HG02588 (cell line): ENCODE results near the gene EXTL2.
"Not testable (repeated sequence)": the region's sequence is repeated elsewhere in the genome, so short reads cannot be mapped to it uniquely, and the experiment has no call there.

Experiments
- ATAC-seq: cut with Tn5 transposase; IDR thresholded peaks from one replicate; pipeline ENCODE4 v1.9.1; 2021; ENCODE audit warnings: mild to moderate bottlenecking, moderate library complexity; ENCODE audit not compliant: unreplicated experiment

EXTL2 gene

GRCh38 chr1:100903777-100904176, 9.1 kb upstream of the EXTL2 start:
- ATAC-seq = no peak

GRCh38 chr1:100902365-100902764, 7.7 kb upstream of the EXTL2 start:
- ATAC-seq = no peak

DNA sequence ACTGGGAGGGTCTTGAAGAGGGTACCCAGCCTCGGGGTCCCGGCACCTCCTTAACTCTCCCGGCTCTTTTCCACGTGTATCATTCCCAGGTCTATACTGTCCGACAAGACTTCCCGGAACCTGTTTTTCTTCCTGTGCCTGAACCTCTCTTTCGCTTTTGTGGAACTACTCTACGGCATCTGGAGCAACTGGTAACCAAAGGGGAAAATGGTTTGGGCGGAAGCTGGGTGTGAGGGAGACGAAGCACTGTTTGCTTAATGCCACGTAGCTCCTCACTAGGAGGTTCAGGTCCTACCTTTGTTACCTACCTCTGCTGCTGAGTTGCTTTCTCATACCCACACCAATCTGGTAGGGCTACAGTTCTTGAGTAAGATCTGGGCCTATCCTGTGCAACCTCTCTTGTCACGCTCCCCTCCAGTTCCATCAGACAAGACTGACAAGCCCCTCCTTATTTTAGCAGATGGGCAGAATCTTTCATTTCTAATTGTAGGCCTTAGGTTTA, 1.9 kb upstream of the EXTL2 start:
- ATAC-seq = peak; percentile 24

- peak; percentile 84 for ATAC-seq
Measured at GRCh38 chr1:100895540-100896480, 1.2 kb upstream of the EXTL2 start, which contains the start of gene SLC30A7. SLC30A7 (plus strand) TSS chr1:100896090; CDS start chr1:100896263, 173 bp downstream.

DNA sequence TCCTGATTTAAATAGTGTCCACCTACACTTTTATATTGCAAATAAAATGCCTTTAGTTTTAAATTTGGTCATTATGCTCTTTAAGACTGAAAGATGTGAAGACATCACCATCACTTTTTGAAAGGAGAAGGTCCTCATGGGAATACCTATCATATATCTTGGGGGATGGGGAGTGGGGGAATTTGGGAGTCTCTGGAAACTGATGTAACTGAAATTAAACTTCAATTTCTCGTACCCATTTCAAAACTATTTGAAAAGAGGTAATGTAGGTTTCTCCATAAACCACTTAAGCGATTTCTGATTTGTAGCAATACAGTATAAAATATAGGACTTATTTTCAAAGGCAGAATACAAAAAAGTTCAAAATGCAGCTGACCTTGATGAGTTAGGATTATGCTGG, 924 bp downstream of the EXTL2 start:
- ATAC-seq = no peak

DNA sequence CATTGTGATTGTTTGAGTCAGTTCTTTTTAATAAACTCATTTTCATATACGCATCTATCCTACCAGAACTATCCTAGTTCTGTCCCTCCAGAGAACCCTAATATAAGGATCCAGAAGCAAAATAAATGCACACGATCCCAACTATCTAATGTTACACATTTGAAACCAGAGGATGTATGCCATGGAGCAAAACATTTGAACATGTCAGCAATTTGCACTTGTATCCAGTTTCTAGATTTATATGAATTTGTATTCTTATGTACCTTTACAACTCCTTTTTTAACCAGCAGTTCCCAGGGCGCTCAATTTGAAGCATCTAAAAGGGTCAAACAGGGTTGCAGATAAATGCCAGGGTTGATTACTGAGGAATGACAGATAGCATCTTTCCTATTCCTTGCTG, 2.1 kb downstream of the EXTL2 start:
- ATAC-seq = no peak

GRCh38 chr1:100891380-100891779, 3.3 kb downstream of the EXTL2 start:
- ATAC-seq = no peak

GRCh38 chr1:100889869-100890482, 4.7 kb downstream of the EXTL2 start:
- not testable (repeated sequence) for ATAC-seq

DNA sequence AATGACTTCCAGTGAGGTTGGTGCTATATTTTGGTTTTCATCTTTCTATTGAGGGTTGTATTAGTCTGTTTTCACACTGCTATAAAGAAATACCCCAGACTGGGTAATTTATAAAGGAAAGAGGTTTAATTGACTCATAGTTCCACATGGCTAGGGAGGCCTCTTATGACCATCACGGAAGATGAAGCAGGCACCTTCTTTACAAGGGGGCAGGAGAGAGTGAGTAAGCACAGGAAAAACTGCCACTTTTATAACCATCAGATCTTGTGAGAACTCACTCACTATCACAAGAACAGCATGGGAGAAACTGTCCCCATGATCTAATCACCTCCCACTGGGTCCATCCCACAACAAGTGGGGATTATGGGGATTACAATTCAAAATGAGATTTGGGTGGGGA, 5.6 kb downstream of the EXTL2 start:
- not testable (repeated sequence) for ATAC-seq

GRCh38 chr1:100883963-100884362, 10.7 kb downstream of the EXTL2 start:
- ATAC-seq = no peak

- no peak for ATAC-seq
Measured at GRCh38 chr1:100882698-100883097, 11.9 kb downstream of the EXTL2 start.

DNA sequence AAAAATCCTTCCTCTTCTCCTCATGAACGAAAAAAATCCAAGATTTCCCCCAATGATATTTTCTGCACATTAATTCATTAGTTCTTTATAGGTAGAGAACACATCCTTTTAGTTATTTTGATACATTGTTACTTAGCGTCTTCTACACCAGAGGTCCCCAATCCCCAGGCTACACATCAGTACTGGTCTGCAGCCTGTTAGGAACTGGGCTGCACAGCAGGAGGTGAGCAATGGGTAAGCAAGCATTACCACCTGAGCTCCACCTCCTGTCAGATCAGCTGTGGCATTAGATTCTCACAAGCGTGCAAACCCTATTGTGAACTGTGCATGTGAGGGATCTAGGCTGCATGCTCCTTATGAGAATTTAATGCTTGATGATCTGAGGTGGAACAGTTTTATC, 13.0 kb downstream of the EXTL2 start:
- no peak for ATAC-seq

- no peak for ATAC-seq
Measured at GRCh38 chr1:100879422-100879821, 15.2 kb downstream of the EXTL2 start.

DNA sequence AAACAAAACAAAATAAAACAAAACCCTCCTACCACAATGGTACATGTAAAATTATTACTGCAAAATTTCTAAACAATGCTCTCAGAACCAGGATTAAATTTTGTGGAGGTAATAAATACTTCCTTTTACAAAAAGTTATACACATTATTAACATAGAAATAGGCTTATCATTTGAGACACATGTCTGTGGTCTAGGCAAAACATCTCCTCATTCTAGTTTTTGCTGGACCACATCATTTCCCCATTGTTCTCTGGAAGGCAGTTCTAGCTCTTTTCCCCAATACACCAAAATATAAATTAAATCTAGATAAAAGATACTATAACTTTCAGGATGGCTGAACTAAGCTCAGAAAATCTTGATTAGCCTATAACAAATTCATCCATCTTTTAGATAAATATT, 18.4 kb downstream of the EXTL2 start:
- no peak for ATAC-seq

- no peak for ATAC-seq
Measured at GRCh38 chr1:100875228-100875627, 19.4 kb downstream of the EXTL2 start.

GRCh38 chr1:100874433-100874832, 20.2 kb downstream of the EXTL2 start:
- ATAC-seq = no peak

DNA sequence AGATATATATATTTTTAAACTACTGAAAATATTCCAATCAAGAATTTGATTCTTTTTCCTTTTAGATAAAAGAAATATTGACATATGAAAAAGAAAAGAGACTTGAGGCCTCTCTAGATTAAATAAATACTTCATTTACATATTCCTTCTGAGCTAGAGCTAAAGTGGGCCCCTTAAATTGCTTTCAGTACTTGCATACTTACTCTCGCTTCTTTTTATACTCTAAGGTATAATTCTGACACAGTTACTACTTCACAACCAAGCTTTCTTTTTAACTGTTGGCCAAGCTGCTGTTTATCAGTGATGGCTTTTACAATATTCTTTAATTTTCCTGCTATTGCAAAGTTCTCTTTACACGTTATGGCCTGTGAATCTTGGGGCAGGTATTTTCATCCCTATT, 24.6 kb downstream of the EXTL2 start:
- ATAC-seq = no peak

DNA sequence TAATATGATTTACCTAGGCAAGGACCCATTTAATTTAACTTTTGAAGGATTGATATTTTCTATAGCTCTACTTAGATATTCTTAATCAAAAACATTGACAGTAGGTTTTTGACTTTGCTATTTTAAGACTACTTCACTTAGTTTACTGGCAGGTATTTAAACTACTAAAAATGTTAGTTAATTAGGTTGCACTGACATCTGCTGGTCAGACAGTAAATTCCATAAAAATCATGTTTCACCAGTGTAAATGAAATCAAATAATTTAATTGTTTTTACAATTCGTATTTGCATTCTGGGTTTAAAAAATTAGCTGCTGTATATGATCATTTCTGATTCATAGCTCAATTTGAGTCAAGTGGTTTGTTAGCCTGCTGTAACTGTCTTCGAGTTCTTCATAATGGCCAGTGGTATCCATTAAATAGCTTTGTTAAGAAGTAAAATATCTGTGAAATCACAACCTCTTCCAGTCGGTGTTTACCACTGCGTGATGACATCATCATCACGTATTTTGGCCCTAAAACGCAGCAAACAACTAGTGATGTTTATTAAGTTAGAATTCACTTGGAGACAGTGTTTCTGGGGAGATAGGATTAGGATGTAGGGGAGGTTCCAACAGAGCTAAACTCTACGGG, 26.2 kb downstream of the EXTL2 start:
- ATAC-seq = no peak

GRCh38 chr1:100866901-100867206, 27.8 kb downstream of the EXTL2 start:
- ATAC-seq = no peak

DNA sequence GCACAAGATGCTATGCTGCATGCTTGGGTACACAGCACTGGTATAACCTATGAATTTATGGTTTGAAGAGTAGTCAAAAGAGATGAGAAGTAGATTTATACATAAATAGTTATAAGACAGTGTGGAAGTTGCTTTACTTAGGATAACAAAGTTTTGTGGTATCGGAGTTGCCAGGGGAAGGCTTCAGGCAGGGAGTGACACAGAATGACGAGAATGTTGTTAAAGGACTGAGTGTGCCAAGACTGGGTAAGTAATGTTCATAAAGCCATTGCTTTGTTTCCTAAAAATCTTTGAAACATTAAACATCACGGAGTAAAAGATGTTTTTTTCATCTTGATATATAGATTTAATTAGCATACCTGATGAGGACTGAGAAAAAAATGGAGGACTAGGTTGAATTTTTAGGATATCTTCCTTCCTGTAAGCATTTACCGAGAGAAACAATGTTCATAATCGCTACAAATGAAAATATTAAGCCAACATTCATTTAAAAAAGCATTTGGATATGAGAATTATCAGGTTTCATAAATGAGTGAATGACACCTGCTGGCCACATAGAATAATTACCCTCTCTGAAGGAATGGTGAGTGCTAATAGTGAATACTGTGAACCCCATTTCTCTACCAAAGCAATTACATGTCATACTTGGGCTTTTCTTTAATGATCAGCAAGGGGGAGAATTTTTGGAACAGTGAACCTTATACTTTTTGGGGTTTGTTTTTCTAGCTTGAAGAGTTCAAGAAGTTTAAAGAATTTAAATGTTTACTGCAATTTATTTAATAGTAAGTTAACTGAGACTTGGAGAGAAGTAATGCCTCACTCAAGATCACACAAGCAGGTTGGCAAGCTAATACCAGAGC, 28.4 kb downstream of the EXTL2 start:
- no peak for ATAC-seq

DNA sequence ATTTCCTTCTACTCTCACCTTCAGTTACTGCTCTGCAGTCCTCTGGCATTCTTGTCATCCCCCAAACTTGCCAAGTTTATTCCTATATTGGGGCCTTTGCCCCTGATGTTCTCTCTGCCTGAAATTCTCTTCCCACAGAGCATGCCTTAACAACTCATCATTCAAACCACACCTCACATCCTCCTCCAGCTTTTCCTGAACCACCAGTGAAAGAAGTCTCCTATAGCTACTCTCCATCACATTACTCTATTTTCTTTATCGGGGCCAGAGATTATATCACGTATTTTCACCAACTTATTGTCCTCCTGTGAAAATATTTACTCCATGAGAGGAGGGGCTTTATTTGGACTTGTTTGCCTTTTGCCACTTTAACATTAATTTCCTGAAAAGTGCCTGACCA, 32.1 kb downstream of the EXTL2 start:
- ATAC-seq = no peak
